ENCODE data around the gene FAM43B.
A peak's percentile ranks its signal among the peaks of the same experiment; 100 is the strongest.

The FAM43B gene

DNA sequence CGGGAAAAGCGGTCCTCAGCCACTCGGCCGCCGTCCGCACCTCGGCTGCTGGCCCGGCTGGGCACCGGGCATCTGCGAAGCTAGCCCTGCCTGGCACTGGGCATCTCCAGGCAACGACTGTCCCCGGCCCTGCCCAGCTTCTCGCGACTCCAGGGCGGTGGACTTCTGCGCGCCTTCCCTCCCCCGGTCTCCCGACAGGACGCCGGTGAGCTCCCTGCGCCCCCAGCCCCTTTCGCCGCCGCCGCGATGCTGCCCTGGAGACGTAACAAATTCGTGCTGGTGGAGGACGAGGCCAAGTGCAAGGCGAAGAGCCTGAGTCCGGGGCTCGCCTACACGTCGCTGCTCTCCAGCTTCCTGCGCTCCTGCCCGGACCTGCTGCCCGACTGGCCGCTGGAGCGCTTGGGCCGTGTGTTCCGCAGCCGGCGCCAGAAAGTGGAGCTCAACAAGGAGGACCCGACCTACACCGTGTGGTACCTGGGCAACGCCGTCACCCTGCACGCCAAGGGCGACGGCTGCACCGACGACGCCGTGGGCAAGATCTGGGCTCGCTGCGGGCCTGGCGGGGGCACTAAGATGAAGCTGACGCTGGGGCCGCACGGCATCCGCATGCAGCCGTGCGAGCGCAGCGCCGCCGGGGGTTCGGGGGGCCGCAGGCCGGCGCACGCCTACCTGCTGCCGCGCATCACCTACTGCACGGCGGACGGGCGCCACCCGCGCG lies 514 bp downstream of the FAM43B start:
- no peak for DNase-seq

DNA sequence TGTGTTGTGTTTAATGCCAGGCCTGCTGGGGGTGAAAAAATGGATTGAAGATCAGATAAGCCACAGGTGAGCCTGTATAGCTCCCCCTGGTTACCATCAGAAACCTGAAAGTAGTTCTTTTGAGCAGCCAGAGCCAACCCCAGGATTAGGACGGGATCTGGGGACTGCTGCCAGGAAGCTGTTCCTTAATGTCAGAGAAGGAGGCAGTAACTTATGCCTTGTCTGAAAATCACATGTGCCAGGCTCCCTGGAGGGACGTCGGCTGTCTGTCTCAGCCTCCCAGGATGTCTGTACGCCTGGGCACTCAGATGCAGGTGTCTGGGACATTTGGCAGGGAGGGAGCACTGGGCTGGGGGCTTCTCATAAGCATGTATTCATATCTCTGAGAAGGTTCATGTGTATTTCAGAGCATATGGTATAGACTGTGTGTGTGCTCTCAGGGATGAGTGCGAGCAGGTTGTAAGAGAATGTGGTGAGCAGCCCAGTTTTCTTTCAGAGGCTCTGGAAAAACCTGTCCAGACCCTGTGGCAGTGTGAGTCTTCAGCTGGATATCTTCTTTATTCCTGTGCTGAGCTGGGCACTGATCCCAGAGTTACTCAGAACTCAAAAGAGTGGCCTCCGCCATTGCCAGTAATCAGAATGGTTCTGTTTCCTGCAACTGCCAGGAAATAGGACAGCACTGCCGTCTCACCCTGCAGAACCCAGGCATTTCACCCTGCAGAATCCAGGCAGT lies 2.8 kb downstream of the FAM43B start:
- no peak for DNase-seq

DNA sequence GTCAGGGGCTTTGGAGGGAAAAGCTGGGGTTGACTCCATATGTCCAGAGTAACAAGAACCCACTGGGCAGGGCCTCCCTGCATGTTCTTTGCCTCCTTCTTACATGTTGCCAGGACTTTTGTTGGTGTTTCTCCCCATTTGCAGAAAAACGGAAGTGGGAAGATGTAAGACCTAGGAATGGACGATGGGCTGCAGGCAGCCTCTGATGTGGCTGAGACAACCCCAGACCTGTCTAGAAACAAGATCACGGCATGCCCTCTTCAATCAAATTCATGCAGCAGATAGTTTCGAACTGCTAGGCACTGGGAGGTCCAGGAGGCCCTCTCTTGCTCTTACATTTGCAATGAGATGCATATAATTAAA lies 3.4 kb downstream of the FAM43B start:
- no peak for DNase-seq

DNA sequence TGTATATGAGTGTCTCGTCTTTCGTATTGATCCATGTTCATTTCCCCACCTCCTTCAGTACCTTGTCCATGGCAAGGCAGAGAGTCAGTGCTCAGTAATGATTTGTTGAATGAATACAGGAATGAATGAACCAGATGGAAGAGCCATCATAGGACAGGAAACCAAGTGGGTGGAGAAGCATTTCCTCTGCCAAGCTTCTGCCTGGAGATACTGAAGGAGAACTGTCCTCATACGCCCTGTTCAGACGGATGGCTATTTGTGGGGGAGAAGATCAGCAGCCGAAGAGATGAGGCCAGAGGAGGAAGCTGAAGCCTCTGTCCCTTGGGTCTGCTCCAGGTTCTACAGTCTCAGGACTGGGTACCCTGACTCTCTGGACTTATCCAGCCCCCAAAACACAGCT lies 5.8 kb downstream of the FAM43B start:
- no peak for DNase-seq

DNA sequence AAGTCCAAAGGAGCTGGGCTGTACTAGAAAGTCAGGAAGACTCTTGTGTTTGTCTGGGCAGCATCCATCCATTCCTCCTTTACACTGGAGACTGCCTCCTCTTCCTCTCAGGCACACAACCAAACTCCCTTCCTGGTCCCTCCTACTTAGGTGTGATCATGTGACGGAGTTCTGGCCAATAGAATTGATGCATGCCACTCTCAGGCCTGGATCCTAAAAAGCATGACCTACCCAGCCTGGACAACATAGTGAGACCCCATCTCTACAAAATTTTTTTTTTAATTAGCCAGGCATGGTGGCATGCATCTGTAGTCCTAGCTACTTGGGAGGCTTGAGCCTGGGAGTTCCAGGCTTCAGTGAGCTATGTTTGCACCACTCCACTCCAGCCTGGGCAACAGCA lies 8.6 kb downstream of the FAM43B start:
- no peak for DNase-seq

DNA sequence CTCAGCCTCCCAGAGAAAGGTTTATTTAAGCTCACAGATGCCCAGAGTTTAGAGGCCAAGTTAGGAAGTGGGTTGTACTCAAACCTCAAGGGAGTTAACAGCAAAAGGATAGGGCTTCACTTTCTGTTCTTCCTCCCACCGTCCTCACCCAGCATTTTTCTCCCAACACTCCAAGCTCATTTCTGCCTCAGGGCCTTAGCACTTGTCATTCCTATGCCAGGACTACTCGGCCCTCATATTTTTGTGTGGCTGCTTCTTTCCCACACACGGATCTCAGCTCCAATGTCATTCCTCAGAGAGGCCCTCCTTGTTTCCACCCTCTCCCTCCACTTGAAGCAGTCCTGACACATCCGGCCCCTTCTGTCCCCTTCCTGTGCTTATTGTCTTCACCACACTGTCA lies 12.9 kb downstream of the FAM43B start:
- no peak for DNase-seq

DNA sequence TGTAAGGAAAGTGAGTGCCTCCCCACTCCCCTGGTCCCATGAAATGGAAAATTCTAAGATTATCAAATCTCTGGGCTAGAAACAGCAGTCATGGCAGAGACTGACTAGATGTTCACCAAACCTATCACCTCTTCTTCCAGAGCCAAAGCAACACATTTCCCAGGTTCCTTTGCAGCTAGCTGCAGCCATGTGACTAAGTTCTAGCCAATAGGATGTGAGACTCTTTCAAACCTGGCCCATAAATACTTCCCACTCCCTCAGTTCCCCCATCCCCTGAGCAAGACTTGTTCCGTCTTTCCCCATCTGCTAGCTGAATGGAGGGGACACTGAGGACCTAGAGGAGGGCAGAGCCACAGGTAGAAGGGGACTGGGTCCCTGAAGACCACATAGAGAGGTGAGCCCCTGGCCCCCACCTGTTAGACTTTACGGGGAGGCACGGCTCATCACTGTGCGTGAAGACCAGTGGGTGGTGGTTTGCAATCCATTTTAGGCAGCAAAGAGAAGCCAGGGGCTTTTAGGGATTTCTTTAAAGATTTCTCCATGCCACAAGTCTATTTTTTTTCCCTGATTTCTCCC lies 17.2 kb downstream of the FAM43B start:
- DNase-seq: no peak

DNA sequence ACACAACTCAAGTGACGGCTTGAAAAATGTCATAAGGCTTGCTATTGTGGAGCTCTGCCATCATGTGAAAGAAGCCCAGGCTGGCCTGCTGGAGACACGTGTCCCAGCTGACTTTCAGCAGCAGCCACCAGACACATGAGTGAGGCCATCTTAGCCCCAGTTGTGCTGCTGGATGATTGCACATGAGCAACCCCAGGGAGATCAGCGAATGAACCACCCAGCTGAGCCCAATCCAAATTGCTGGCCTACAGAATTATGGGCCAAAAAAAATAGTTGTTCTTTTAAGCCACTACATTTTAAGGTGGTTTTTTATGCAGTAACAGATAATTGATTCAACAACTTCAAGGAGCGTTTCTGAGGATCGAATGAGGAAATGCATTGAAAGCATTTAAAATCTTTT lies 19.1 kb downstream of the FAM43B start:
- DNase-seq: no peak

DNA sequence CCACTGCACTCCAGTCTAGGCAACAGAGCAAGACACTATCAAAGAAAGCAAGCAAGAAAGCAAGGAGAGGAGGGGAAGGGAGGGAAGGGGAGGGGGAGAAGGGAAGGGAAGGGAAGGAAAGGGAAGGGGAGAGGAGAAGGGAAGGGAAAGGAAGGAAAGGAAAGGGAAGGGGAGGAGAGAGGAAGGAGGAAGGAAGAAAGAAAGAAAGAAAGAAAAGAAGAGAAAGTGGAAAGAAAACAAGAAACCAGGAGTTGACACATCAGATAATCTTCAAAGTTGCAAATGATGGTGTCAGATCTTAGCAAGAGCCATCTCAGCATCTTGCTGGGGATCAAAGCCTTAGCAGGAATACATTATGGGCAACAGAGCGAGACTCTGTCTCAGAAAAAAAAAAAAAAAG lies 21.6 kb downstream of the FAM43B start:
- DNase-seq: no peak

DNA sequence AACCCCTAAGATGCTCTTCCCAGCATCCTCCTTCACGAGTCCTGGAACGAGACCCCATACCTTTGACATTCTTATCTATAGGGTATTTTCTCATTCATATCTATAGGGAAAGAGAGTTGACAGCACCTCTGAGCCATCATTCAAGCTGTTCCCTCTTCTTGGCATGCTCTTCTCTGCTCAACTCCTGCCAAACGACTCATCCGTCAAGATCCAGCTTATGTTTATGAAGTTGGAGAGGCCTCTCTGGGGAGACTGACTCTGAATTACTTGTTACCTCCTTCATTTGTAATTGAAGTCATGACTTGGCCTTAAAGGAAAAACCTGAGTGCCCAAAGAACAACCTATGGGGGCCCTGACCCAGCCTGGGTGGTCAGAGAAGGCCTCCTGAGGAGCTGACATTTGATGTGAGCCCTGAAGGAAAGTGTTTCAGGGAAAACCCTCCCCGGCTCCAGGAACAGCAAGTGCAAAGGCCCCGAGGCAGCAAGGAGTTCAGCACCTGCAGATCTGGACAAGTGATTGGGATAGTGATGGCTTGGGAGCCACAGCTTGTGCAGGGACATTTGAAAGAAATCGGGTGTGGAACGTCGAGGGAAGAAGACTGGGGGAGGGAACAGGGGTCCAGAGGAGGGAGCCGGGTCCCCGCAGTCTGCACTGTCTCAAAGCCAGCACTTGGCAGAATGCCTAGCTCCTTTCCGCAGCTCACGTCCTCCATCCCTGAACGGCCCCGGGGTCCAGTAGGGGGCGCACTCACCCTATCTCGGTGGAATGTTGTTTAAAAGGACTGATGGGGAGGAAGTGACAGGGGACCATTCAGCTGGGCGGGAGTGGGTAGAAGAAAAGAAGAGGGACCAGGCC lies 22.5 kb downstream of the FAM43B start:
- peak; percentile 64 for DNase-seq

DNA sequence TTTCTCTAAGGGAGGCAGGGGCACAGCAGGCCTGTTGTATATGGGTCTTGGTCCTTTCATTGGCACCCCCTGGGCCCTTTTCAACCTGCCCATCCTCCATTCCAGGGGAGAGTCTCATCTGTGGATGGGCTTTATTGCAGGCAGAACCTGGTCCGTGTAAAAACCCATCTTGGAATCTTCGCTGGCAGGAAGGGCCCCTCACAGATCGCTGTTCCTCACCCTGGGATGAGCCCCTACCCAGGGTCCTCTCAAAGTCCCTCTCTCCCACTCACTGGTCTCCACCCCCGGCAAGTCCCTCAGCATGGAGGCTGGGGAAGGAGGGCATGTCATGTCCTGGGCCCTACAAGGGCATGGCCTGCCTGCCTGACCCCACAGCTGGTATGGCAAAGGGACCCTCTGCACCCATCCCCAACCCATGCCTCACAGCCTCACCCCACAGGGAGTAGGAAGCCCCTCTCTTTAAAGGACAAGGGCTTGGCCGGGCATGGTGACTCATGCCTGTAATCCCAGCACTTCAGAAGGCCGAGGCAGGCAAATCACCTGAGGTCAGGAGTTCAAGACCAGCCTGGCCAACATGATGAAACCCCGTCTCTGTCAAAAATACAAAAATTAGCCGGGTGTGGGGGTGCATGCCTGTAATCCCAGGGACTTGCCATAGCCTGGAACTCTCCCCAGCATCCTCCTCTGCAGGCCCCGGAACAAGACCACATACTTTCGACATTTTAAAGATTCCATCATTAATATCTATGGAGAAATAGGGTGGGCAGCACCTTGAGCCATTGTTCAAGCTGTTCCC lies 23.4 kb downstream of the FAM43B start:
- DNase-seq: no peak

DNA sequence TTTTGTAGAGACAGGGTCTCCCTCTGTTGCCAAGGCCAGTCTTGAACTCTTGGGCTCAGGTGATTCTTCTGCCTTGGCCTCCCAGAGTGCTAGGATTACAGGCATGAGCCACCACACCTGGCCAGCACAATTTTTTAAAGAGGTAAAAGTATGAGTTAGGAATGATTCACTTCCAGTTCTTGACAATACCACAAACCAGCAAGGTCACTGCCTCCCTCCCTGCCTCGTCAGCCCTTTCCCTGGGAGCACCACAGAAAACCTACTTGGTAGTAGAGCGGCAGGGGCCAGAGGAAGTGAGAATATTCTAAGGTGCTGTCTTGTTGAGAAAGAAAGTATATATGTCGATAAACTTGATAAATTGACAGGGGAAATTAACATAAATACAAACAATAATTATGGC lies 25.7 kb downstream of the FAM43B start:
- no peak for DNase-seq

DNA sequence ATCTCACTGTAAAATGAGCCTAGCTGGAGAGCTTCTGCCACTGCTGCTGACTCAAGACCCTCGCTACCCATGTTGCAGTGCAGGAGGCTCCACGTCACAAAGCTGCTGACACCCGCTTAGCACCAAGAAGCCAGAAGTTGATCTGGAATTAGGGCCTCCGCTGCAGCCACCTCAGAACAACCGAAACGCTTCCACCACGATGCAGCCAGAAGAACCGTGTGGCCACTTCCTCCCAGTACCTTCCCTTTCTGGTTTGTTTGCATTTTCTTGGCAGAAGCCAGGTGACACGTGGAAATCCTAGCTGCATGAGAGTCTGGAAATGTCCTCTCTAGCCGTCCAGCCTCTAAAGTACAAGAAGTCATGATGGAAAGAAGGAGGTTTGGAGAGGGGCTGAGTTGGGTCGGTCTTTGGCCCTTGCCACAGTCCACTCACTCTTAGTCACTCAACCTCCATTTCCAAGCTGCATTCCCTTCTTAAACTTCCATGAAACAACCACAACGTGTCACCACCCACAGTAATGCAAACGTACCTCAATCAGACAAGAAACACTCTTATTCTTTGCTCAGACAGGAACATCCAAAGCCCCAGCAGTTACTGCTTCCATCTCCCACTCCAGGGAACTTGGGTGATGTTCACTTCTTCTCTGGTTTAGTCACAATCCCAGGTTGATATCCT lies 26.5 kb downstream of the FAM43B start:
- DNase-seq: no peak

DNA sequence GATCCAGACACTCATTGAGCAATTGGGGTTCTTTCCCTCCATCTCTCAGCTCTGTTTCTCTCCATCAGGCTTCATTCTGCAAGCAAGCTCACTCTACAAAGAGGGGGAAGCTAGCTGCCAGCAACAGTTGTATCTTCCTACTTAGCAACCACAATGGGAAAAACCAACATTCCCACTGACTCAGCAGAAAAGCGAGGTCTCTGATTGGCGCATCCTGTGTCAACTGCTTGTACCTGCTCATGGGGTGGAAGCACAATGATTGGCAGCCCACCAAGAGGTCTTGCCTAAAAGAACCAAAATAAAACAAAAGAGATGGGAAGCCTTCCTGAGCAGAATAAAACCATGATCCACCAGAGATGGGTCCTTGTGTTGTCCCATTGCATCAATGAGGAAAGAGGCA lies 32.5 kb downstream of the FAM43B start:
- no peak for DNase-seq

DNA sequence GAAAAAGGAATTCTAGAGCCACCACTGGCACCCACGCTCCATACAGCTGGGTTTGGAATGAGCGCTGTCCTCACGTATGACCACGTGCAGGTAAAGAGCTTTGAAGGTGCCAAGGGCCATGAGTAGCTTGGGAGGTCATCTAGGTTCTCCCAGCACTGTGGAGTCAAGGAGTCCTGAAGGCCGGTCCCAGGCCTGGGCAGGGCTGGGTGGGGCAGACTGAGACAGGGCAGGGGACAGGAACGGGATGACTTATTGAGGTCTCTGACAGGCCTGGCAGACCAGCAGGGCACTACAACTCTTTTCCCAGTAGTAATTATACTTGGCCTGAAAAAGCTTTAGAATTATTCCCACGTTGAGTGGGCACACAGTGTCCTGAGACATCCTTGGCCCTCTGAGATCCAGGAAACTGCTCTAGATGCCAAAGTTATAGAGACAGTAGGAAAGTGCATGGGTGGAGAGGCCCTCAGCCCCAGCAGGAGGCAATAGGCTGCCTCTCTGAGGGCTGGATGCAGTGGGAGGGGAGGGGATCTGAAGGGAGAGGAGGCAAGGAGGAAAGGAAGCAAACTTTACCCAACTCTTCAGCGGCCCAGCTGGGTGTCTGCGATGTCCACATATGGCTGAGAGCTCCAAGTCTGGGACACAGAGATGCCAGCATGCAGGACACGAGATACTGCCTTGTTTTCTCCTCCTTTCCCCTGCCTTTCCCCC lies 34.7 kb downstream of the FAM43B start:
- no peak for DNase-seq

DNA sequence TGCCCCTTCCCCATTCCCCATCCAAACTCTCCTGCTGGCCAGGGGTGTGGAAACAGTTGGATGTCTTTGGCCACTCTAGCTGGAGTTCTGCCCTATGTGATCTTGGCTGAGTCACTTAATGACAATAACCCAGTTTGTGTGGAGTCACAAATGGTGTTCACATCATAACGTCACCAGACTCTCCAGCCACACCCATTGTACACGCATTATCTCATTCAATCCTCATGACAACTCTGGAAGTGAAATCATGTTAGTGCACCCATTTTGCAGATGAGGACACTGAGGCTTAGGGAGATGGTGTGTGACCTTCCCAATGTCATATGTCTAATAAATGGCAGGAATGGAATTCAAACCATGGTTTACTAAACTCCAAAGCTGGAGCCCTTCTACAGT lies 35.3 kb downstream of the FAM43B start:
- DNase-seq: no peak

DNA sequence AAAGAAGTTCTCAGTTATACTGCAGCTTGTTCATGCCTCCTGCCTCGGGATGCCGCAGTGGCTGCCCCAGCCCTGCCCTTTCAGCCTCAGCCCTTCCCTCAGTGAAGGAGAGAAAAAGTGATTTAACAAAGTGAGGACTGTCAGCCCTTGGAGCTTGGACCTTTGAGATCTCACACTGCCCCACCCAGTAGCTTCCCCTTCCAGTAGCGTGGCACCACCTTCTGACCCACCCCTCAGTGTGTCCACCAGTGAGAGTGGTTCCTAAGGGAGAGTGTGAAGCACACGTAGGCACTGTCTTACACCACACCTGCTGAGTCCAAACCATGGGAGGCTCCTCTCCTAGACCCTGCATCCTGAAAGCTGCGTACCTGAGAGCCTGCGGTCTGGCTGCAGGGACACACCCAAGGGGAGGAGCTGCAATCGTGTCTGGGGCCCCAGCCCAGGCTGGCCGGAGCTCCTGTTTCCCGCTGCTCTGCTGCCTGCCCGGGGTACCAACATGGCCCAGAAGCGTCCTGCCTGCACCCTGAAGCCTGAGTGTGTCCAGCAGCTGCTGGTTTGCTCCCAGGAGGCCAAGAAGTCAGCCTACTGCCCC lies 36.4 kb downstream of the FAM43B start, which contains the start of gene CDA:
CDA (plus strand) TSS at position 464 of the 592 bp plus-strand sequence; CDS start at position 497, 33 bp downstream.
- DNase-seq: no peak

DNA sequence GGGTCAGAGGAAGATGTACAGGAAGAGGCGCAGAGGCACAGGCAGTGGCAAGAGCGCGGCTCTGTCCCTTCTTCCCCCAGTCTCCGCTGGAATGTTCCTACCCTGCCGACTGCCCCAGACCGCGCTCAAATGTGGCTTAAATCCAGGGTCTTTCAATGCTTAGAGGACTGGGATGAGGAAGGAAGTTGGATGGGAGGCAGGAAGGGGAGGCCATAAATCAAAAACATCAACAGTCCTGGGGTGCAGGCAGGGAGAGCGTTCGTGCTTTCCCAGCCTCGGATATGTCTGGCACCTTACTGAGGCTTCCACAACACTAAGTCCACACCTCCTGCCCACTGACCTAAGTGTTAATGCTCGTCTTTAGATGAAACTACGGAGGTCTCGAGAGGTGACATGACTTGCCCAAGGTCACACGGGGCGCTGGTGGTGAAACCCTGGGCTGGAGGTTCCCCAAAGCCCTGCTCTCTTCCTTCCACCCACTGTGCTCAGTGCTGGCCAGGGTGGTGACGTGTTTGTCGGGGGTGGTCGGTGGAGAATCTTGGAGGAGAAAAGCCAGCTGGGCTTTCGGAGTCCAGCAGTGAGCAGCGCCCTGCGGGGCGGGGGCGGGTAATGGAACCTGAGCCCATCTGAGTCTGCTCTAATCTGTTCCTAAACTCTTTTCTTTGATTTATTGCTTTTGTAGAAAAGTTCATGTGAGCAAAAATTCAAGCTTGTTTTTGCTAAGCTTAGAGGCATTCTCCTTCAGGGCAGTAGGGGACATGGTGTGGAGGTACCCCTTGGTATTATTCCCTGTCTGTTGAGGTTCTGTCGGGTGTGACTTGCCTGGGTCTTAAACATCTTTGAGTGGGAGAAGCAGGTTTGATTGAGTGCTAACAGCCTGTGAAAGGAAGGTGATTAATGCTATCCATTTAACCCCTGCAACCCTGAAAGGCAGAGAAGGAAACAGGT lies 37.2 kb downstream of the FAM43B start:
- no peak for DNase-seq

DNA sequence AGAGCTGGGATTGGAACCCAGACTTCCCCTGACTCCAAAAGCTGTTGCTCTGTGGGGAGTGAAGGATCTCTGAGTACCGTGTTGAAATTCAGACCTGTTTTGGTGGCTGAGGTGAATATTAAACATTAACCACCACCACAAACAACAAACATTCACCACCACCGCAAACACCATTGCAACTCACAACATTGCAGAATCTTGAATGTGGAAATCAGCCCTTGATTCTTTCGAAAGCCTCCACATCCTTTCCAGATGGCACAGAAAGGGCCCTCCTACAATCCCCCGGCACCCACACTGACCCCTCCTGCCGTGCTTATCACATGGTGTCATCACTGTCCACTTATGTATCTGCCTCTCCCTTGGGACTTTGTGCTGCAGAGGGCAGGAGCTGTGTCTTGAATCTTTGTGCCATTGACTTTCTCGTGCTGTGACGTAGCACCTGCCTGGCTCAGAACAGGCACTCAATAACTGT lies 38.0 kb downstream of the FAM43B start:
- no peak for DNase-seq

DNA sequence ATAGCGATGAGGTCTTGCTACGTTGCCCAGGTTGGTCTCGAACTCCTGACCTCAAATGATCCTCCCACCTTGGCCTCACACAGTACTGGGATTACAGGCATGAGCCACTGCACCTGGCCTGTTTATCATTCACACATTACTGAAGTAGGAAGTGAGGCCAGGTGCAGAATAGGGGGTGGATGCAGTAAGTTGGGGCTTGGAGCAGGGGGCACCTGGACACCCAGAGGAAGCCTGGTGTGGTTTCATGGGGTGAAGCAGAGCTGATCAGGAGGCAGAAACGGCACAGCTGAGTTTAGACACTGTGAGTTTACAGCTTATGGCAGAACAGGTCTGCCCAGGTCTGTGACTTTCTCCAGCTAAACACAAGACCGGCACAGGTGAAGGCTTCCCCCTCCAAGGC lies 41.4 kb downstream of the FAM43B start:
- no peak for DNase-seq
